GM04504 (cell line): Measurements from ENCODE around the gene ABCC1.
A peak's percentile ranks its signal among the peaks of the same experiment; 100 is the strongest.
"Not testable (repeated sequence)": the region's sequence is repeated elsewhere in the genome, so short reads cannot be mapped to it uniquely, and the experiment has no call there.

Source experiments
- DNase-seq: peaks from one replicate; pipeline ENCODE4 v3.0.0-alpha.2; 2012; ENCODE audit warnings: low read depth

The ABCC1 gene

DNA sequence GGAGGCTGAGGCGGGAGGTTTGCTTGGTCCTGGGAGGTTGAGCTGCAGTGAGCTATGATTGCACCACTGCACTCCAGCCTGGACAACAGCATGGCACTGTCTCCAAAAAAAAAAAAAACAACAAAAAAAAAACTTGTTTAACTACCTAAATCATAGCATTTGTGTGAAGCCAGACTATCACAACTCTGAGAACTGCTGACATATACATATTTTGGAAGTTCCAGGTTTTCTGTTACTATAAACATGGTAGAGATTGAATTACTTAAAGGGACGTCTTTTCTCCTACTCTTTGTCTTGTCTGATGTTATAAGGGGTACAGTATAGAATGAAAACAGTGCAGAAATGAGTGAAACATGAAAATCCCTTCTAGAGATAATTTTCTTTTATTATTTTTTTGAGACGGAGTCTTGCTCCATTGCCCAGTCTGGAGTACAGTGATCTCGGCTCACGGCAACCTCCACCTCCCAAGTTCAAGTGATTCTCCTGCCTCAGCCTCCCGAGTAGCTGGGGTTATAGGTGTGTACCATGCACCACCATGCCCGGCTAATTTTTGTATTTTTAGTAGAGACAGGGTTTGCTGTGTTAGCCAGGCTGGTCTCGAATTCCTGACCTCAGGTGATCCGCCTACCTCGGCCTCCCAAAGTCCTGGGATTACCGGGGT lies 18.4 kb downstream of the ABCC1 start:
- DNase-seq: no peak

DNA sequence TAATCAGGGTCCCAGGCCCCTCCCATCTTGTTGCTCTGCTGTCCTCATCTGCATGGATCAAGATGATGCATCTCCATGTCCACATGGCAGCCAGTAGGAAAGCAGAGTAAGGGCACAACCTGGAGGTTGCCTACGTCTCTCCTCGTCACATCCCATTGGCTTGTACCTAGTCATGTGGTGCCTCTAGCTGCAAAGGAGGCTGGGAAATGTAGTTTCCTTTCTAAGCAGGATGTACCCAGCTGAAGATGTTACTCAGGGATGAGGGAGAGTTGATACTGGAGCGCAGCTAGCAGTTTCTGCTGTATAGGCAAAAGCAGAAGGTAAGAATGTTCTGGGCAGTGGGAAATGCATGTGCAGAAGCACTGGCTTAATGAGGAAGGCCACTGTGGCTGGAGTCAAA lies 20.8 kb downstream of the ABCC1 start:
- DNase-seq: no peak

DNA sequence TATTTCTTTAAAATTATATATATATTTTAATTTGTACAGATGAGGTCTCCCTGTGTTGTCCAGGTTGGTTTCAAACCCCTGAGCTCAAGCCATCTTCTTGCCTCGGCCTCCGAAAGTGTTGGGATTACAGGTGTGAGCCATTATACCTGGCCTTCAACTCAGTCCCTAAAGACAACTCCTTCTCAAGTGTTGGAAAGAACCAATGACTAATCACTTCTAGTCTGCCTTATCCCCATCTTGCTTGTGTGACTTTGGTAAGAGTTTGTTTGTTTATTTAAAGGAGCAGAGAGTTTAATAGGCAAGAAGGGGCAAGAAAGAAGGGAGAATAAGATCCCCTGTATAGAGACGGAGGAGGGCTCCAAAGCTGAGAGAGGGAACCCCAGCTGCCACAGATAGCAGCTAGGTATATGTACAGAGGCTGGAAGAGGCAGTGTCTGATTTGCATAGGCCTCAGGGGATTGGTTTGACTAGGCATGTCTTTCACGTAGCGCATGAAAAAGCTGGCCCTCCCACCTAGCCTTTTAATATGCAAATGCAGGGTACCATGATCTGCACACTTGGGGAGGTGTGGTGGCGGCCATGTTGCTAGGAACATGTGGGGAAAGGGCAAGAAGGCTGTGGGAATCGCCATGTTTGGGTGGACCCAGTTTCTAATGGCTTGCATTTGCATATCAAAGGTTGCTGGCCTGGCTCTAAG lies 21.5 kb downstream of the ABCC1 start:
- no peak for DNase-seq

DNA sequence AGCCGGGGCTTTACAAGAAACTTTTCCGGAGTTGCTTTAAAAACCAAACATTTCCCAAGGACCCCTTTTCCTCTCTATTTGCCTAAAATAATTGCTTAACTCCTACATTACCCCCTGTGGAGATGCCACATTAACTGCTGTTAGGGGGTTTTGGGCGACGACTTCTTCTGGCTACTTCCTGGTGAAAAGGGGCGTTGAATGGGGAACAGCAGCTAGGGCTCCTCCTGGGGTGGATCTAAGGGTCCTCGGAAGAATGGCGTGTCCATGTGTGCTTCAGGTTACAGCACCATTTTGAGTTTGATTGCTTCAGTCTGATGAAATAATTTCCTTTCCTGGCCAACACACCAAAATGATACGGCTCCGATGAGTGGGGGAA lies 22.0 kb downstream of the ABCC1 start:
- DNase-seq: no peak

DNA sequence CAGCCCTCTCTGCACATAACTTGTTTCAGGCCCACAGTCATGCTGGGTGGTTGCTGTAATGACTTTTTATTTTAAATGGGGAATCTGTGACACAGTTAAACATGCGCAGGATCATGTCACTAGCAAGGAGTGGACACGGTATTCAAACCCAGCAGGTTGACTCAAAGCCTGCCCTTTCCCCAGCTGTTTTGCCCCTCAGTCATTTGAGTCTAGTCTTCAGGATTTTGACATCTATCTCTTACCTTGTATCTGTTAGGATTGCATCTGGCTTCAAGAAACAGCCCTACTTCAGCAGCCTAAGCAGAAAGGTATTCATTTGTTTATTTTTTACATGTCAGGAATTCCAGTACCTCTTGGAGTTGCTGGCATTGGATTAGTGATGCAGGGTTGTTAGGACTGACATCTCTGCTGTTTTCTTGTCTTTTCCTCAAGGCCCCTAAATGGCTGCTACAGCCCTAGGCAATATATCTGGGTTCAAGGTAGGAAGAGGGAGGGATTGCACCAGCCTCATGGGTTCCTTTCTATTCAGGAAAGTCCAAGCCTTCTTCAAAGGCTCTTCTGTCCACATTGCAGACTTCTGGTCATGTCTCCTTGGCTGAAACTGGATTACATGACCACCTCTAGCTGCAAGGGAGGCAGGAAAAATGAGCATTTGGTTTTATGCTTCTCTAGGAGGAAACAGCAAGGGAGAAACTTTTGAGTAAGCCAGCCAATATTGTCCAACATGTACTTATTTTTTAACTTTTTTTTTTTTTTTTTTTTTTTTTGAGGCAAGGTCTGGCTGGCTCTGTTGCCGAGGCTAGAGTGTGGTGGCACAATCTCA lies 22.8 kb downstream of the ABCC1 start:
- DNase-seq: no peak

DNA sequence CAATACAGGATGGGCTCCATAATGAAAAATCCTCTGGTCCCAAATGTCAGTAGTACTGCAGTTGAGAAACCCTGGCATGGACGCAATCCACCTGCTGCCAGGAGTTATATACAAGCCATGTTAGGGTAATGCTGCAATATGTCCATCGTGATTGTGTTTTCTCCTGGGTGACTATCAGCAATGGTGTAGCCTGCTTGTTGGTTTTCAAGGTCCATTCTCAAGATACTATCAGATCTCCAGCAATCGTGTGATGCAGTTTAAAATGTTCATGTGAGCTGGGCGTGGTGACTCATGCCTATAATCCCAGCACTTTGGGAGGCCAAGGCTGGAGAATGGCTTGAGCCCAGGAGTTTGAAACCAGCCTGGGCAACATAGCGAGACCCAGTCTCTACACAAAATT lies 24.0 kb downstream of the ABCC1 start:
- no peak for DNase-seq

DNA sequence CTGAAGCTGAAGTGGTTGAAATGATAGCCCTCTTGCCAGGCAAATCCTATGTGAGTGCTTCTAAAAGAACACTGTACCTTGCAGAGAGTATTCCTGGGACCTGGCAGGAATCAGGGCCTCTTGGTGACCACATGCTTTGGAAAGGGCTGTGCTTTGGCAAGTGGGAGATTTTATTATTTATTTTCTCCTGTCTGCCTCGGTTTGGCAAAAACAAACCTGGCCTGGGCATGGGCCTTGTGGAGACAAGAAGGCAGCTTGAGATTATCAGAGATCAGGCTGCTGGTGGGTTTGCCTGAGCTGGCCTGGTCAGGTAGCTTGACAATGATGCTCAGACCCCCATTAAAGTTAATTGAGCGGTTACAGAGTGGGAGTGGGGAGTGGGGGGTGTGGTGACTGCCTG lies 24.6 kb downstream of the ABCC1 start:
- DNase-seq: no peak

DNA sequence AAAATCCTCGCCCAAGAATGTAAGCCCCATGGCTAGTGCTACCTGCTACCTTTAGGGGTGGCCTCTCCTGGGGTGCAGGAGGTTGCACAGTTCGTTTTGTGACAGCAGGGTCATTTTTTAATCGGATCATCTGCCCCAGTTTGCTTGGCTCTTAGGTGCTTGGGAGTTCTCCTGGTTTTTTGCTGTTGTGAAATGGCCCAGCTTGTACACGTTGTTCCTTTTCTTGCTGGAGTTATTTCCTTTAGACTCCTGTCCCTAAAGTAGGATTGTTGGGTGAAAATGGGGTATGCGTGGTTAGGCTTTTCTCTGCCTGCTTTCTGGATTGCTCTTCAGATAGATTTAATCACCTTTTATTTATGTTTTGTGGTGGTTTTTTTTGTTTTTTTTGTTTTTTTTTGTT lies 25.8 kb downstream of the ABCC1 start:
- DNase-seq: no peak

DNA sequence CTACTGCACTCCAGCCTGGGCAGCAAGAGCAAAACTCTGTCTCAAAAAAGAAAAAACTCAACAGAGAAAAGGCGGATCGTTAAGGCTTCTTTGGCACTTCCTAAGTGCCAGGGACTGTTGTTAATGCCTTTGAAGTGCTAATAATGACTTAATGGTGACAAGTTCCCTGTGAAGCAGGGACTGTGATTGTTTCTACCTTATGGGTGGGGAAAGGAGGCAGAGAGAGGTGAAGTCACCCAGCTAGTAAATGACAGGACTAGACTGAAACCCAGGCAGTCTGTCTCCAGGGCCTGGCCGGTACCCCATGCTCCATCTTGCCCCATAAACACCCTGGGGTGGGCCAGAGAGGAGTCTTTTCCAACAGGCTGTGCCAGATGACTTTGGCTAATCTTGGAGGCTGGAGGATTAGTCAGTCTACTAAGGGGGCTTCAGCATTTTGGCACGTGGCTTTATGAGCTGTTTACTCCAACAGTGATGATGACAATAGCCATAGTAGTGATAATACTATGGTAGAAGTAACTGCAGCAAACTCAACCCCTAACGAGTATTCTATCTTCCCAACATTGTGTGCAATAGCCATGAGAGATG lies 26.9 kb downstream of the ABCC1 start:
- DNase-seq: no peak

DNA sequence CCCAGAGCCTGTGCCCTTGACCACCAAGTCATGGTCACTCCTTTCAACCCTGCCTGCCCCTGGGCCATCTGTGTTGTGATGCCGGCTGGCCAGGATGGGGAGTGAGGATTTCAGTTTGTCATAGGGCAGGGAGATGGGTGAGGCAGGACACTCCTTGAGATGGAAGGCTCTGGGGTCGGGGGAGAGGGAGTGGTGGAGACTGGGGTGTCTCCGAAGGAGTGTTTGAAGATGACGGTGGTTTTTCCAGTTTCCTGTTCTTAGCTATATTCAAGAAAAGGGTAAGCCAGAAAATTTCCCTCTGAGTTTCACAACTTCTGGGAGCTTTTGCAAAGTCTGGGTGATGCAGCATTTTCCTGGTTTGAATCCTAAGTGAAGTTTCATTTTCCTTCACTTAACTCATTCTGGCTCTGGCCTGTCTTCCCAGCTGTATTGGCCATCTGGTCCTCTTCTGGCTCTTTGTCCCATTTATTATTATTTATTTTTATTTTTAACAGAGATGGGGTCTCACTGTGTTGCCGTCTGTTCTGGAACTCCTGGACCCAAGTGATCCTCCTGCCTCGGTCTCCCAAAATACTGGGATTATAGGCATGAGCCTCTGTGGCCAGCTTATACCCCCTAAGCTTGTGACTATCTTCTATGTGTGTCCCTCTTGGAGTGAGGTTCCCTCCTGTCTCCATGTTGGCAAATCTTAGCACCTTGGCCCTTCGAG lies 27.7 kb downstream of the ABCC1 start:
- peak; percentile 78 for DNase-seq

DNA sequence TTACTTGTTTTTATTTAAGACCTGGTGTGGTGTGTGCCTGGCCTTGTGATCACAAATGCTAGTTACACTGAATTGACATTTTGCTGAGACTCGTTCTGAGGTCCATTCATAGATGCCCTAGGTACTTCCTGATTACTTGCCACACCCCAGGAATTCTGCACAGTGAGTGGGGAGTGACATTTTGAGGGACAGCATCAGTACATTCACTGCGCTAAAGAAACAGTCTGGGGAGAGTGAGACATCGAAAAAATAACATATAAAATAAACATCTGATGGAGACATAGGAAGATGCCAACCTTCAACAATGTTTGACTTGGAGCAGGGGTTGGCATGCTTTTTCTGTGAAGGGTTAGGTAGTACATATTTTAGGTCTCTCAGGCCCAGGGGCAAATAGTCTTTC lies 30.4 kb downstream of the ABCC1 start:
- no peak for DNase-seq

DNA sequence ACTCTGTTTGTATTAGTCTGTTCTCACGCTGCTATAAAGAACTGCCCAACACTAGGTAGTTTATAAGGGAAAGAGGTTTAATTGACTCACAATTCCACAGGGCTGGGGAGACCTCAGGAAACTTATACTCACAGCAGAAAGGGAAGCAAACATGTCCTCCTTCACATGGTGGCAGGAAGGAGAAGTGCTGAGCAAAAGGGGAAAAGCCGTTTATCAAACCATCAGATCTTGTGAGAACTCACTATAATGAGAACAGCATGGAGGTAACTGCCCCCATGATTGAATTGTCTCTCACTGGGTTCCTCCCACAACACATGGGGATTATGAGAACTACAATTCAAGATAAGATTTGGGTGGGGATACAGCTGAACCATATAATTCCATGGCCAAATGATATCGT lies 30.9 kb downstream of the ABCC1 start:
- DNase-seq: no peak

DNA sequence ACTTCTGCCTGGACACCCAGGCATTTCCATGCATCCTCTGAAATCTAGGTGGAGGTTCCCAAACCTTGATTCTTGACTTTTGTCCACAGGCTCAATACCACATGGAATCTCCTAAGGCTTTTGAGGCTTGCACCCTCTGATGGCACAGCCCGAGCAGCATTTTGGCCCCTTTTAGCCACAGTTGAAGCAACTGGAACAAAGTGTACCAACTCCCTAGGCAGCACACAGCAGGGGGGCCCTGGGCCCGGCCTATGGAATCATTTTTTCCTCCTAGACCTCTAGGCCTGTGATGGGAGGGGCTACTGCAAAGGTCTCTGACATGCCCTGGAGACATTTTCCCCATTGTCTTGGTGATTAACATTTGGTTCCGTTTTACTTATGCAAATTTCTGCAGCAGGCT lies 32.0 kb downstream of the ABCC1 start:
- DNase-seq: no peak

DNA sequence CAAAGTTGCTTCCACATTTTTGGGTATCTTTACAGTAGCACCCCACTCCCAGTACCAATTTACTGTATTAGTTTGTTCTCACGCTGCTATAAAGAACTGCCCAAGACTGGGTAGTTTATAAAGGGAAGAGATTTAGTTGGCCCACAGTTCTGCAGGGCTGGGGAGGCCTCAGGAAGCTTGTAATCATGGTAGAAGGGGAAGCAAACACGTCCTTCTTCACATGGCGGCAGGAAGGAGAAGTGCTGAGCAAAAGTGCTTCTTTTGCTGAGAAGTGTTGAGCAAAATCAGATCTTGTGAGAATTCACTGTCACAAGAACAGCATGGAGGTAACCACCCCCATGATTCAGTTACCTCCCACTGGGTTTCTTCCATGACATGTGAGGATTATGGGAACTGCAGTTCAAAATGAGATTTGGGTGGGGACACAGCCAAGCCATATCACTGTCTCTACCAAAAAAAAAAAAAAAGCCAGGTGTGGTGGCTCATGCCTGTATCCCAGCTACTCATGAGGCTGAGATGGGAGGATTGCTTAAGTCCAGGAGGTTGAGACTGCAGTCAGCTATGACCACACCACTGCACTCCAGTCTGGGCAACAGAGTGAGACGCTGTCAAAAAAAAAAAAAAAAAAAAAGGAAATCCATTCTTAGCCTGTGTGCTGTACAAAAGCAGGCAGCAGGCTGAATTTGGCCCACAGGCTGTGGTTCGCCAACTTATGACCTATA lies 32.9 kb downstream of the ABCC1 start:
- not testable (repeated sequence) for DNase-seq

DNA sequence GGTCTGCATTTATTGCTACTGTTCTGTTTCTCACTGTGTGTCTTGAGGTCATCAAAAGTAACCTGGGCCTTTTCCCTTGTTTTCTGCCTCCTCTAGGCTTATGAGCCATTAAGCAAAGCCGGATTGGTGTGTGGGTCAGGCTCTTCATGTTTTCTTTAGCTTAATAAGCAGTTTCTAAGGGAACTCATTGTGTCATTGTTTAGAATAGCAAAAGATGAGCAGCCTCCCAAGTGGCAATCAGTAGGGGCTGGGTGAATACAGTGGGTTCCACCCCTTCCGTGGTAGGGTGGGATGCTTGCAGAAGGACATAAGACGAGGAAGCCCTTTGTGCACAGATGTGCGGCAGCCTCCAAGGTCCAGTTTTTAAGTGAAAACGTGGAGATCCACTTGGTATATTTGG lies 34.5 kb downstream of the ABCC1 start:
- no peak for DNase-seq

DNA sequence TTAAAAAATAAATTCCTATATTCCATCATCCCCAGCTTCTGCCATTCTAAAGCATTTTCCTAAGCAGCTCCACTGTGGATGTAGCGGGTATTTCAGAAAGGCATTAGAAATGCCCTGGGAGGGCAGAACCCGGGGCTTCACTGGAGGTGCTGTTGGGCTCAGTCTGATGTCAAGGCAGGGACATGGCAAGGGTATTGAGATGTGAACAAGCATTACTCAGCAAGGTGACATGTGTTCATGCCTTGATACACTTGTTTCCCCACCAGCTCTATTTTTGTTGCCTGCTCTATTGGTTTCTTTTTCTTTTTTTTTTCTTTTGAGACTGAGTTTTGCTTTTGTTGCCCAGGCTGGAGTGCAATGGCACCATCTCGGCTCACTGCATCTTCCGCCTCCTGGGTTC lies 35.7 kb downstream of the ABCC1 start:
- no peak for DNase-seq

DNA sequence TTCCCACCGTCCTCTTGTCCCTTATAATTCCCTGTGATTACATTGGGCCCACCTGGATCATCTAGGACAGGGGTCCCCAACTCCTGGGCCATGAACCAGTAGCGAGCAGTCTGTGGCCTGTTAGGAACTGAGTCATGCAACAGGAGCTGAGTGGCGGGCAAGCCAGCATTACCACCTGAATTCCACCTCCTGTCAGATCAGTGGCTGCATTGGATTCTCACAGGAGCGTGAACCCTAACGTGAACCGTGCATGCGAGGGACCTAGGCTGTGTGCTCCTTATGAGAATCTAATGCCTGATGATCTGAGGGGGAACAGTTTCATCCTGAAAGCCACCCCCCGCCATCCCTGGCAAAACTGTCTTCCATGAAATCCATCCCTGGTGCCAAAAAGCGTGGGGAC lies 36.8 kb downstream of the ABCC1 start:
- DNase-seq: no peak

DNA sequence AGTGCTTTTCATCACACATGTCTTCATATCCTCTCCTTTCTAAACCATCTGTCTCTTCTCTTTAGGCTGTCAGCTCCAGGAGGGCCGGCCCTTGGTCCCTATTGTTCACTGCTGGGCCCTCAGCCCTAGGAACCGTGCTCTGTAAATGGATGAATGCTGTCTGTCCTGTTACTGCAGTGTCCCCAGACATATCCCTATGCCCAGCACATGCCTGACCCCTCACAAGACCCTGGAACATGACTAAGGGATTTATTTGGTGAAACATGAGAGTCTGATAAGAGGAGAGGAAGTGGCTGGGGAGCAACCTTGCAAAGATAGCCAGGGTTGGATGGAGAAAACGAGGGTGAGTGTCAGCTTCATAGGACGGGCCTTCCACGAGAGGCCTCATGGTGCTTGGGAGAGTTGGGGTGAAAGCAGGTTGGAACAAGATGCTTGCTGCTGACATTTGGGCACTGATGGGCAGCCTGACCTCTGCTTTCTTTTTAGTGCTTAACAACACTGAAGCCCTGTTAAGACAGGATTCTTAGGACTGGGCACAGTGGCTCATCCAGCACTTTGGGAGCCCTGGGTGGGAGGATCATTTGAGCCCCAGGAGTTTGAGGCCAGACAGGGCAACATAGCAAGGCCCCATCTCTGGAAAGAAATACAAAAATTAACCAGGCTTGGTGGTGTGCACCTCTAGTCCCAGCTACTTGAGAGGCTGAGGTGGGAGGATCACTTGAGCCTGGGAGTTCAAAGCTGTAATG lies 39.0 kb downstream of the ABCC1 start:
- no peak for DNase-seq

DNA sequence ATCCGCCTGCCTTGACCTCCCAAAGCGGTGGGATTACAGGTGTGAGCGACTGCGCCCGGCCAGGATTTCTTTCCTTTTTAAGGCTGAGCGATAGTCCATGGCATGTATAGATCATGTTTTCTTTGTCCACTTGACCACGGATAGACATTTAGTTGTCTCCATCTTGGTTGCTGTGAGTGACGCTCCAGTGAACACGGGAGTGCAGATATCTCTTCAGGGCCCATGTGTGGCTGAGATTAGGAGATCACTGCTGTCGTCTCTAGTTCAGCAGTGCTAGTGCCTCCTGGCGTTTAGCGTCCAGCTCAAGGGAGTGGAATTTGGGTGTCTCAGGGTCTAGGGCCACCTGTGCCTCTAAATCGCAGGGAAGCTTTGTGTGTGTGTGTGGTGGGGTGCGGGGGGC lies 41.5 kb downstream of the ABCC1 start:
- no peak for DNase-seq

DNA sequence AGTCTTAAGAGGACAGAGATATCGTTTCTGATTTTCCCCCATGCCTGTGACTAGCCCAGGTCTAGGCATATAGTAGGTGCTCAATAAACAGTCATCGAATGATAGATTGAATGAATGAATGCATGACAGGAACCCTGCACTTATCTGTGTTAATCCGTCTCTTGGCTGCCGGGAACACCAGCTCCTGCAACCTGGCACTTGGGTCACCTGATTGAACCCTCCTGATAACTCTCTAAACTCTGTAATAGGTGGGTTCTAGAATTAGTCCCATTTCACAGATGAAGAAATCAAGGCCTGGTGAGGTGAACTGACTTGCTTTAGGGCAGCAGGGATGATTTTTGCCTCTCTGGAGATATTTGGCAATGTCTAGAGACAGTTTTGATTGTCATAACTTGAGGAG lies 43.7 kb downstream of the ABCC1 start:
- DNase-seq: no peak

DNA sequence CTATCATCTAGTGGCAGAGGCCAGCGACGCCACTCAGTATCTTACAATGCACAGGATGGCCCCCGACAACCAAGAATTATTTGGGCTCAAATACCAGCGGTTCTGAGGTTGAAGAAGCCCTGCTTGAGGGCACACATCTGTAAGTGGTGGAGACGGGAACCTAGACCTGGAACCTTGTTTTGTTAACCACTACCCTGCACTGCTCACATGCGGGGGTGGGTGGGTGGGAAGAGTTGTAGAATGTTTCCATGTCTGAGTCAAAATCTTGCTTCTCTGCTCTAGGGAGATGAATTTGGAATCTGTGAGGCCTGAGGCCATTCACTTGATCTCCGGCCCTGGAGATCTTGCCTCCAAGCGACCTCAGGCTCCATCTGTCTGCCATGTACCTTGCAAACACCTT lies 44.1 kb downstream of the ABCC1 start:
- no peak for DNase-seq
